Suprapubic skin (tissue), 4 donors: ENCODE measurements around the gene PPP1R1A. TPM values are rescaled to one million over a fixed set of nuclear protein-coding genes. Genes with fewer than 3 reads are reported as not detected.

ENCODE experiments used
- DNase-seq, 2 donors: peaks; one replicate each; pipeline ENCODE4 v3.0.0-alpha.2; 2019; ENCODE audit warnings: low spot score in 2 of 2
- H3K27ac ChIP-seq: fragments of 200-600 bp; sonication (generic); one replicate; pipeline ENCODE4 v1.5.1; 2019
- H3K27me3 ChIP-seq: fragments of 200-600 bp; sonication (generic); one replicate; pipeline ENCODE4 v1.5.1; 2019
- H3K36me3 ChIP-seq: fragments of 200-600 bp; sonication (generic); one replicate; pipeline ENCODE4 v1.5.1; 2019
- H3K4me1 ChIP-seq: fragments of 200-600 bp; sonication (generic); one replicate; pipeline ENCODE4 v1.5.1; 2019
- H3K4me3 ChIP-seq: fragments of 200-600 bp; sonication (generic); one replicate; pipeline ENCODE4 v1.5.1; 2019; ENCODE audit warnings: mild to moderate bottlenecking
- H3K9me3 ChIP-seq: fragments of 200-600 bp; sonication (generic); one replicate; pipeline ENCODE4 v1.5.1; 2019
- EP300 ChIP-seq: sonication (generic); formaldehyde crosslinking; IDR thresholded peaks from one replicate; pipeline ENCODE4 v1.6.1; 2017; ENCODE audit warnings: antibody characterized with exemption
- POLR2A ChIP-seq, 2 donors: fragments of 450-650 bp; IDR thresholded peaks; one replicate each; pipeline ENCODE4 v1.6.1; 2017; ENCODE audit warnings: antibody characterized with exemption in 2 of 2, mild to moderate bottlenecking in 2 of 2, moderate library complexity in 2 of 2
- POLR2AphosphoS5 ChIP-seq, 3 donors: sonication (generic); formaldehyde crosslinking; IDR thresholded peaks; one replicate each; pipeline ENCODE4 v1.6.1; 2017; ENCODE audit warnings: antibody characterized with exemption in 3 of 3
- WGBS: methylation state at CpG from one replicate; pipeline ENCODE4 v1.1.5; 2018; 5-methylcytosine and 5-hydroxymethylcytosine counted together
- total RNA-seq, 4 donors: library from RNA; depleted of rRNA; stranded (reverse); fragments of >200 nt; gene quantifications; one replicate each; pipeline ENCODE4 v1.1.0, GENCODE V29; 2016
- TF ChIP-seq, protein P1 (sequence below), 2 donors: fragments of 200-600 bp in 1 of 2; fragments of 450-650 bp in 1 of 2; sonication (generic) in 1 of 2; IDR thresholded peaks; one replicate each; pipeline ENCODE4 v1.5.1; 2016 to 2019; ENCODE audit warnings: antibody characterized with exemption in 2 of 2, mild to moderate bottlenecking in 1 of 2, moderate library complexity in 1 of 2

Gene PPP1R1A, protein sequence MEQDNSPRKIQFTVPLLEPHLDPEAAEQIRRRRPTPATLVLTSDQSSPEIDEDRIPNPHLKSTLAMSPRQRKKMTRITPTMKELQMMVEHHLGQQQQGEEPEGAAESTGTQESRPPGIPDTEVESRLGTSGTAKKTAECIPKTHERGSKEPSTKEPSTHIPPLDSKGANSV
- total RNA-seq, result 10 to 100 TPM in 1 of 4 donors, 1 to 10 TPM in 3; 3.5 to 11.0 (median 5.9) TPM

DNA sequence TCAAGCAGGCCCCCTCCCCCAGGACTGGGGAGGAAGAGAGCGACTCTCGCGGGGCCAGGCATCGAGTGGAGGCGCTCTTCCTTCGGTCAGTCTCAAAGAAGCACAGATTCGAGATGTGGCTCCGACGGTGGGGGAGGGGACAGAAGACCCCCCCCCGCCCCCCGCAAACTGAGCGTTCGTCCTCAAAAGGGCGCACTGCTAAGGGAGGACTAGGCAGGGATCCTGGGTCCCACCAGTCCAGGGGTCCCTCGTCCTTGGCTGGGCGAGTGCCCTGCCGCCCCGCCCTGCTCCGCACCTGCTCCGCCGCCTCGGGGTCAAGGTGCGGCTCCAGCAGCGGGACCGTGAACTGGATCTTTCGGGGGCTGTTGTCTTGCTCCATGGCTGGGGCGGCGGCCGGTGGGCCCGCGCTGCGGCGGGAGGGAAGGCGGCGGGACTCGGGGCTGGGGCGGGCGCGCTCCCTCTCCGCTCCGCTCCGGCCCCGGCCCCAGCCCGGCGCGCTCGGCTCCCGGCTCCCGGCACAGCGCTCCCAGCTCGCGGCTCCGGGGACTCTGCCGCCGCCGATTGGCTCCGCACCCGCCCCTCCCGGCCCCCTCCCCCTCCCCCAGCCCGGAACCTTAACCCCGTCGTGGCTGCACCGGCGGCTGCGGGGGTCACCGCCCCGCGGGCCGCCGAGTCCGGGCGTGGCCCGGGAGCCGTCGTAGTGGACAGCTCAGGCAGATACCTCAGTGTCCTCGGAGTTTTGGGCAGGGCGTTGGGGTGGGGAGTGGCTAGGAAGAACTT, at the start of gene PPP1R1A:
Gene PPP1R1A, minus strand, starts transcription at position 550 of the 780 bp plus-strand sequence. Its CDS starts 171 bp downstream, at position 379.
- DNase-seq, result no peak
- under 1% methylated on average over 22 of the region's 77 CpGs for WGBS

GRCh38 chr12:54634795-54635194, 46.3 kb upstream of the PPP1R1A start, which contains the start of gene LACRT:
Gene LACRT (minus strand): TSS chr12:54634895. CDS start chr12:54634841, 54 bp downstream.
- WGBS, result 74% methylated on average over 2 of the region's 2 CpGs
- no peak within 1 kb of the TSS for H3K27ac ChIP-seq
- H3K27me3 ChIP-seq, result peaks cover 8% of the 10 kb centered on the region
- H3K4me3 ChIP-seq, result no peak within 1 kb of the TSS
- TF ChIP-seq EP300 (no peak), POLR2A (IDR thresholded peaks at IDR 0.05) (no peak), POLR2AphosphoS5 (IDR thresholded peaks at IDR 0.05) (no peak)
- TF ChIP-seq, protein P1, sequence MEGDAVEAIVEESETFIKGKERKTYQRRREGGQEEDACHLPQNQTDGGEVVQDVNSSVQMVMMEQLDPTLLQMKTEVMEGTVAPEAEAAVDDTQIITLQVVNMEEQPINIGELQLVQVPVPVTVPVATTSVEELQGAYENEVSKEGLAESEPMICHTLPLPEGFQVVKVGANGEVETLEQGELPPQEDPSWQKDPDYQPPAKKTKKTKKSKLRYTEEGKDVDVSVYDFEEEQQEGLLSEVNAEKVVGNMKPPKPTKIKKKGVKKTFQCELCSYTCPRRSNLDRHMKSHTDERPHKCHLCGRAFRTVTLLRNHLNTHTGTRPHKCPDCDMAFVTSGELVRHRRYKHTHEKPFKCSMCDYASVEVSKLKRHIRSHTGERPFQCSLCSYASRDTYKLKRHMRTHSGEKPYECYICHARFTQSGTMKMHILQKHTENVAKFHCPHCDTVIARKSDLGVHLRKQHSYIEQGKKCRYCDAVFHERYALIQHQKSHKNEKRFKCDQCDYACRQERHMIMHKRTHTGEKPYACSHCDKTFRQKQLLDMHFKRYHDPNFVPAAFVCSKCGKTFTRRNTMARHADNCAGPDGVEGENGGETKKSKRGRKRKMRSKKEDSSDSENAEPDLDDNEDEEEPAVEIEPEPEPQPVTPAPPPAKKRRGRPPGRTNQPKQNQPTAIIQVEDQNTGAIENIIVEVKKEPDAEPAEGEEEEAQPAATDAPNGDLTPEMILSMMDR (IDR thresholded peaks at IDR 0.05), result no peak
- no peaks in the 10 kb centered on the region for H3K9me3 ChIP-seq
- no peaks in the 10 kb centered on the region for H3K36me3 ChIP-seq
- H3K4me1 ChIP-seq, result no peaks in the 10 kb centered on the region
- peak in 1 of 2 donors; percentile 8 for DNase-seq

More for the DNA sequence above, at the start of gene PPP1R1A:
- TF ChIP-seq, protein P1 (IDR thresholded peaks at IDR 0.05), result no peak
- no peak for TF ChIP-seq EP300
- no peak for TF ChIP-seq POLR2A (IDR thresholded peaks at IDR 0.05)
- TF ChIP-seq POLR2AphosphoS5 (IDR thresholded peaks at IDR 0.05), result no peak
- H3K27ac ChIP-seq, result no peak within 1 kb of the TSS
- no peaks in the 10 kb centered on the region for H3K9me3 ChIP-seq
- H3K36me3 ChIP-seq, result no peaks in the 10 kb centered on the region
- peaks cover 39% of the 10 kb centered on the region for H3K27me3 ChIP-seq
- H3K4me3 ChIP-seq, result peak within 1 kb of the TSS; percentile 54
- H3K4me1 ChIP-seq, result peaks cover 21% of the 10 kb centered on the region

DNA sequence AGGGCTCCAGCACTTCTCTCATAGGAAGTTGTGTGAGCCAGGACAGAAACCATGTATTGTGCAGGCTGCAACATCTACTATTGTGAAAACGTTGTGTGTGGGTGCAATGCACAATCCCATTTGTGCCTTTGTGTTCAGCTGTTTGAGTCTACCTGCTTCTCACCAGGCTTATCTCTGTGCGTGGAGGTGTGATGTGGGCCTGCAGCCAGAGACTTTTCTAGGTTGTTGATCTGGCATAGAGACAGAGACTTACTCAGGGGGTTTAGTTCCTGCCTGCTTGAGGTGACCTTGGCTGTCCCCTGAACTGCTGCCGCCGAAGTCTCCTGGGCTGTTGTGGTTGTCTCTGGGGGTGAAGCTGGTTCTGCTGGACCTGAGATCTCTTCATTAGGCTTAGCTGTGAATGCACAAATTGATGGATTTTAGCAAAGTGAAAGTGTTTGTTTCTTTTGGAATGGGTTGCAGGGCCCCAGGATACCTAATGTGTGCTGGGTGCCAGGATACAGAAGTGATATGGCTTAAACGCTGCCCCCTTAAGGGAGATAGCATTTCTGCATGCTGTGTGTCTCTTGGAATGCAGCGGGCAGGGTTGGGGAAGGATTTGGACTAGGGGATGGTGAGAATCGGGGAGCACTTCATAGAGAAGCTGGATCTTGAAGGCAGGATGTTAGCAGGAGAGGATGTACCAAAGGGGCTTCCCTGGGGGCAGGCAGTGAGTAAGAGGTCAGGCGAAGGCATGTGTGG, 43.7 kb upstream of the PPP1R1A start:
- Histone ChIP-seq H3K9me3 (no peaks in the 10 kb centered on the region), H3K4me3 (no peak overlapping the region), H3K27me3 (peaks cover 14% of the 10 kb centered on the region), H3K27ac (no peak overlapping the region), H3K4me1 (no peaks in the 10 kb centered on the region), H3K36me3 (no peaks in the 10 kb centered on the region)
- WGBS, result 58% methylated on average over 6 of the region's 8 CpGs
- TF ChIP-seq POLR2A (IDR thresholded peaks at IDR 0.05) (no peak), EP300 (no peak), POLR2AphosphoS5 (IDR thresholded peaks at IDR 0.05) (no peak)
- TF ChIP-seq, protein P1 (IDR thresholded peaks at IDR 0.05), result no peak
- DNase-seq, result peak in 1 of 2 donors; percentile 43

- TF ChIP-seq POLR2AphosphoS5 (IDR thresholded peaks at IDR 0.05) (no peak), POLR2A (IDR thresholded peaks at IDR 0.05) (no peak), EP300 (no peak)
- TF ChIP-seq, protein P1 (IDR thresholded peaks at IDR 0.05), result no peak
- no peak for DNase-seq
- no peaks in the 10 kb centered on the region for H3K4me1 ChIP-seq
- H3K36me3 ChIP-seq, result no peaks in the 10 kb centered on the region
- no peak overlapping the region for H3K27ac ChIP-seq
- peaks cover 16% of the 10 kb centered on the region for H3K27me3 ChIP-seq
- WGBS, result 57% methylated on average over 5 of the region's 5 CpGs
- no peak overlapping the region for H3K4me3 ChIP-seq
- H3K9me3 ChIP-seq, result no peaks in the 10 kb centered on the region
Measured at GRCh38 chr12:54631551-54631950, 43.1 kb upstream of the PPP1R1A start.
